Keratinocyte (primary cell): ENCODE measurements around the gene NFIL3. TPM values are rescaled to one million over a fixed set of nuclear protein-coding genes. Genes with fewer than 3 reads are reported as not detected.

Experiments used
- DNase-seq: peaks from one replicate; pipeline ENCODE4 v3.0.0-alpha.2; 2011; ENCODE audit warnings: low read depth, missing footprints, low spot score
- FAIRE-seq: peaks from 2 replicates; lab custom pipeline; 2011; peaks lifted over from hg19 to GRCh38; lab: Jason Lieb, UNC
- H2AFZ ChIP-seq: 2 replicates; pipeline ENCODE4 v1.6.0; 2012; ENCODE audit warnings: low read length, control low read depth, inconsistent platforms; ENCODE audit not compliant: control insufficient read depth
- H3K27ac ChIP-seq: 2 replicates; pipeline ENCODE4 v1.5.1; 2011; ENCODE audit warnings: low read length; ENCODE audit not compliant: control insufficient read depth, insufficient read depth
- H3K27me3 ChIP-seq: 3 replicates; pipeline ENCODE4 v1.6.0; 2011; ENCODE audit warnings: low read length; ENCODE audit not compliant: control insufficient read depth, insufficient read depth; ENCODE audit errors: extremely low read depth
- H3K36me3 ChIP-seq, 2 experiments: 2 replicates in 1 of 2; 3 replicates in 1 of 2; pipeline ENCODE4 v1.5.1; 2011; ENCODE audit warnings: low read length in 2 of 2, mild to moderate bottlenecking in 1 of 2; ENCODE audit not compliant: control insufficient read depth in 2 of 2, insufficient read depth in 2 of 2; ENCODE audit errors: extremely low read depth in 1 of 2
- H3K4me1 ChIP-seq: 3 replicates; pipeline ENCODE4 v1.5.1; 2011; ENCODE audit warnings: low read length; ENCODE audit not compliant: control insufficient read depth, insufficient read depth; ENCODE audit errors: extremely low read depth
- H3K4me2 ChIP-seq: 3 replicates; pipeline ENCODE4 v1.6.0; 2011; ENCODE audit warnings: low read depth, low read length; ENCODE audit not compliant: control insufficient read depth, insufficient read depth; ENCODE audit errors: extremely low read depth
- H3K4me3 ChIP-seq, 3 experiments: fragments of 200-600 bp in 1 of 3; sonication (generic) in 1 of 3; 2 replicates in 2 of 3; 3 replicates in 1 of 3; pipeline ENCODE4 v1.5.1; 2011 to 2016; ENCODE audit warnings: low read length in 3 of 3, mild to moderate bottlenecking in 3 of 3, control low read depth in 2 of 3, inconsistent platforms in 1 of 3, low read depth in 1 of 3, mixed read lengths in 1 of 3, mixed run types in 1 of 3, moderate library complexity in 1 of 3; ENCODE audit not compliant: control insufficient read depth in 2 of 3, insufficient read depth in 2 of 3; ENCODE audit errors: extremely low read depth in 1 of 3
- H3K79me2 ChIP-seq: 2 replicates; pipeline ENCODE4 v1.6.0; 2012; ENCODE audit warnings: low read length; ENCODE audit not compliant: control insufficient read depth, insufficient read depth
- H3K9ac ChIP-seq: 3 replicates; pipeline ENCODE4 v1.6.0; 2011; ENCODE audit warnings: low read length; ENCODE audit not compliant: control insufficient read depth, insufficient read depth; ENCODE audit errors: extremely low read depth
- H3K9me1 ChIP-seq: 3 replicates; pipeline ENCODE4 v1.6.0; 2011; ENCODE audit warnings: low read length; ENCODE audit not compliant: control insufficient read depth, insufficient read depth; ENCODE audit errors: extremely low read depth
- H3K9me3 ChIP-seq: 2 replicates; pipeline ENCODE4 v1.5.1; 2012; ENCODE audit warnings: low read depth, low read length; ENCODE audit not compliant: control insufficient read depth
- H4K20me1 ChIP-seq: 3 replicates; pipeline ENCODE4 v1.6.0; 2011; ENCODE audit warnings: low read length; ENCODE audit not compliant: control insufficient read depth, insufficient read depth; ENCODE audit errors: extremely low read depth
- CTCF ChIP-seq, 3 experiments: IDR thresholded peaks in 1 of 3; conservative IDR thresholded peaks in 1 of 3; optimal IDR thresholded peaks in 1 of 3; 2 replicates in 2 of 3; 3 replicates in 1 of 3; pipeline versions ENCODE3 to v1.5.1; 2011; ENCODE audit warnings: low read length in 3 of 3, mild to moderate bottlenecking in 3 of 3, moderate library complexity in 2 of 3, control low read depth in 1 of 3, inconsistent platforms in 1 of 3; ENCODE audit not compliant: insufficient read depth in 2 of 3; ENCODE audit errors: extremely low read depth in 1 of 3
- EZH2 ChIP-seq: IDR thresholded peaks from one replicate; pipeline ENCODE4 v1.6.1; 2012; ENCODE audit warnings: inconsistent platforms, mild to moderate bottlenecking, low read length, moderate library complexity
- dilution Hi-C: fragments of 300-500 bp; cut with MboI; formaldehyde crosslinking; loops from one replicate; pipeline ENCODE4 v1.7.0; 2020; ENCODE audit warnings: low sequenced_read_pairs; ENCODE audit not compliant: extremely low pct_ligation_motif_present
- polyA plus RNA-seq, 5 experiments: library from polyadenylated mRNA; depleted of rRNA in 3 of 5; stranded (reverse) in 3 of 5; stranded (forward) in 1 of 5; unstranded in 1 of 5; fragments of >200 nt; gene quantifications; 1 replicate in 1 of 5; 2 replicates in 3 of 5; 3 replicates in 1 of 5; pipeline versions ENCODE4 v1.2.1 to v1.2.3, GENCODE V29; 2011 to 2012; ENCODE audit warnings: missing spikeins in 2 of 5, low read depth in 1 of 5, low replicate concordance in 1 of 5

The NFIL3 gene
- polyA plus RNA-seq, 1 donor (not counting 4 experiments of a cell fraction or from before 2014, with no cell fraction given), result 9.3 TPM

DNA sequence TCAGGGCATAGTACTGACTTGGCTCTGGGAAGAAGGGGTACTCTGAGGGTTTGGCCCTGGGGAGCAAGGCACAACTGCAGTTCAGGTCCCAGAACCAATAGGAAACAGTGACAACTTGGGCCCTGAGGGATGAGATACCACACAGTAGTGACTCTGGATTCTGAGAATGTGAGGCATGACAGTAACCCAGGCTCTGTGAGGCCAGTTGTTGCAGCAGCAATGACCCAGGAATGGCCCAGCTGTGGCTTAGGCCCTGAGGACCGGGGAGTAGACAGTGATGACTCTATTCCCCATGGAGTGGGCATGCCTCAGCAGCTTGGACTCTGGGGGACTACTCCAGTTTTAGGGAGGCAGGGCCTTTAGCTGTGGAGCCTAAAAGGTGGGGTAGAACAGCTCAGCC is 21.5 kb upstream of the NFIL3 start:
- H3K36me3 ChIP-seq, result no peaks in the 10 kb centered on the region
- no peaks in the 10 kb centered on the region for H3K79me2 ChIP-seq
- H3K27ac ChIP-seq, result no peak overlapping the region
- H3K4me3 ChIP-seq, result no peak overlapping the region
- H3K27me3 ChIP-seq, result peaks cover 9% of the 10 kb centered on the region
- no peak for DNase-seq
- no peak for FAIRE-seq
- no peak overlapping the region for H3K9ac ChIP-seq
- H4K20me1 ChIP-seq, result no peaks in the 10 kb centered on the region
- no peak overlapping the region for H2AFZ ChIP-seq
- no peak overlapping the region for H3K4me2 ChIP-seq
- TF ChIP-seq CTCF (optimal IDR thresholded peaks at IDR 0.05 in 1 of 3, IDR thresholded peaks at IDR 0.05 in 1 of 3, conservative IDR thresholded peaks at IDR 0.05 in 1 of 3; ENCODE audit: extremely low read depth in 1 of 3, insufficient read depth in 2 of 3, low read length in 3 of 3) (no peak), EZH2 (no peak)
- H3K4me1 ChIP-seq, result no peaks in the 10 kb centered on the region
- H3K9me3 ChIP-seq, result peaks cover 2% of the 10 kb centered on the region
- dilution Hi-C loops, result no loop called here
- no peaks in the 10 kb centered on the region for H3K9me1 ChIP-seq

- no peaks in the 10 kb centered on the region for H3K36me3 ChIP-seq
- H4K20me1 ChIP-seq, result no peaks in the 10 kb centered on the region
- H3K4me2 ChIP-seq, result no peak overlapping the region
- H3K4me3 ChIP-seq, result no peak overlapping the region
- H3K27me3 ChIP-seq, result peaks cover 9% of the 10 kb centered on the region
- FAIRE-seq, result no peak
- H3K9ac ChIP-seq, result no peak overlapping the region
- H3K79me2 ChIP-seq, result no peaks in the 10 kb centered on the region
- dilution Hi-C loops, result no loop called here
- DNase-seq, result no peak
- no peak overlapping the region for H3K27ac ChIP-seq
- H3K9me1 ChIP-seq, result no peaks in the 10 kb centered on the region
- H3K9me3 ChIP-seq, result peaks cover 2% of the 10 kb centered on the region
- no peaks in the 10 kb centered on the region for H3K4me1 ChIP-seq
- TF ChIP-seq CTCF (optimal IDR thresholded peaks at IDR 0.05 in 1 of 3, IDR thresholded peaks at IDR 0.05 in 1 of 3, conservative IDR thresholded peaks at IDR 0.05 in 1 of 3; ENCODE audit: extremely low read depth in 1 of 3, insufficient read depth in 2 of 3, low read length in 3 of 3) (no peak), EZH2 (no peak)
- no peak overlapping the region for H2AFZ ChIP-seq
These were observed 20.4 kb upstream of the NFIL3 start for GRCh38 chr9:91443994-91444392.
